Body of pancreas (tissue), 4 donors: ENCODE measurements around the gene GALNTL6. TPM values are rescaled to one million over a fixed set of nuclear protein-coding genes. Genes with fewer than 3 reads are reported as not detected.

Source experiments
- ATAC-seq: fragments of 150-250 bp; one replicate; pipeline ENCODE4 v1.9.1; 2016
- DNase-seq, 4 donors: peaks; one replicate each; pipeline ENCODE4 v3.0.0-alpha.2; 2019
- H3K27ac ChIP-seq, 4 donors: fragments of 200-600 bp; sonication (generic); 1 replicate in 3 of 4; 2 replicates in 1 of 4; pipeline versions ENCODE4 v1.5.1 to v1.6.1; 2016 to 2019; ENCODE audit warnings: mild to moderate bottlenecking in 1 of 4, mixed read lengths in 1 of 4, moderate library complexity in 1 of 4
- H3K27me3 ChIP-seq, 2 donors: fragments of 200-600 bp; sonication (generic); one replicate each; pipeline ENCODE4 v1.6.0; 2016; ENCODE audit warnings: mild to moderate bottlenecking in 1 of 2
- H3K36me3 ChIP-seq, 2 donors: fragments of 200-600 bp; sonication (generic); replicated peaks in 1 of 2; 2 replicates each; pipeline ENCODE4 v1.5.1; 2016; ENCODE audit warnings: low read depth in 2 of 2; ENCODE audit not compliant: insufficient read depth in 1 of 2
- H3K4me1 ChIP-seq: fragments of 200-600 bp; sonication (generic); one replicate; pipeline ENCODE4 v1.6.0; 2016
- H3K4me3 ChIP-seq, 2 donors: fragments of 200-600 bp; sonication (generic); 1 replicate in 1 of 2; 2 replicates in 1 of 2; pipeline ENCODE4 v1.5.1; 2016 to 2019
- H3K9me3 ChIP-seq, 3 donors: fragments of 200-600 bp; sonication (generic); 1 replicate in 2 of 3; 2 replicates in 1 of 3; pipeline ENCODE4 v1.5.1; 2016
- CTCF ChIP-seq, 7 experiments: fragments of 450-650 bp in 4 of 7; fragments of 200-600 bp in 3 of 7; sonication (generic) in 3 of 7; IDR thresholded peaks; one replicate each; pipeline ENCODE4 v1.5.1; 2016 to 2019; ENCODE audit warnings: antibody characterized with exemption in 7 of 7
- POLR2A ChIP-seq, 3 donors: fragments of 450-650 bp; IDR thresholded peaks; one replicate each; pipeline ENCODE4 v1.6.1; 2016; ENCODE audit warnings: antibody characterized with exemption in 3 of 3, mild to moderate bottlenecking in 2 of 3
- WGBS, 2 donors: methylation state at CpG; one replicate each; pipeline ENCODE4 v1.1.5; 2017; 5-methylcytosine and 5-hydroxymethylcytosine counted together
- intact Hi-C: fragments of 100-400 bp; cut with DNase I; formaldehyde crosslinking; loops from one replicate; pipeline ENCODE4 v1.15.1; 2023
- total RNA-seq, 2 donors: library from RNA; depleted of rRNA; stranded (reverse); fragments of >200 nt; gene quantifications; one replicate each; pipeline ENCODE4 v1.1.0, GENCODE V29; 2016

GALNTL6 gene
- total RNA-seq, 2 donors from 2014 or later = 0.26 TPM; not detected in 1

- TF ChIP-seq CTCF (IDR thresholded peaks at IDR 0.05) (no peak), POLR2A (IDR thresholded peaks at IDR 0.05) (no peak)
- no peak overlapping the region for H3K4me3 ChIP-seq
- no peak overlapping the region for H3K27ac ChIP-seq
- H3K27me3 ChIP-seq = no peaks in the 10 kb centered on the region
- no peaks in the 10 kb centered on the region for H3K4me1 ChIP-seq
- intact Hi-C loops = no loop called here
- H3K9me3 ChIP-seq = no peaks in the 10 kb centered on the region
- no peak for ATAC-seq
- WGBS, 2 donors = 77 to 82% methylated on average over 4 of the region's 4 CpGs
- no peaks in the 10 kb centered on the region for H3K36me3 ChIP-seq
- DNase-seq = no peak
These were observed 995.0 kb downstream of the GALNTL6 start for GRCh38 chr4:172808196-172808595.

- intact Hi-C loops = no loop called here
- Histone ChIP-seq H3K27ac (no peak overlapping the region), H3K4me3 (no peak overlapping the region), H3K4me1 (no peaks in the 10 kb centered on the region), H3K27me3 (no peaks in the 10 kb centered on the region), H3K9me3 (no peaks in the 10 kb centered on the region), H3K36me3 (no peaks in the 10 kb centered on the region)
- WGBS, 2 donors = 44 to 51% methylated on average over 7 of the region's 7 CpGs
- no peak for DNase-seq
- no peak for TF ChIP-seq CTCF (IDR thresholded peaks at IDR 0.05)
- no peak for TF ChIP-seq POLR2A (IDR thresholded peaks at IDR 0.05)
- no peak for ATAC-seq
These were observed 996.1 kb downstream of the GALNTL6 start for GRCh38 chr4:172809319-172809718.

GRCh38 chr4:172813359-172813923 is 1000.2 kb downstream of the GALNTL6 start:
- no peaks in the 10 kb centered on the region for H3K36me3 ChIP-seq
- 59 to 62% methylated on average over 11 of the region's 11 CpGs for WGBS, 2 donors
- H3K4me3 ChIP-seq = no peak overlapping the region
- H3K27me3 ChIP-seq = no peaks in the 10 kb centered on the region
- no peak overlapping the region for H3K27ac ChIP-seq
- ATAC-seq (no peak), DNase-seq (no peak)
- H3K4me1 ChIP-seq = peaks cover 6% of the 10 kb centered on the region
- H3K9me3 ChIP-seq = no peaks in the 10 kb centered on the region
- TF ChIP-seq POLR2A (IDR thresholded peaks at IDR 0.05) (no peak), CTCF (IDR thresholded peaks at IDR 0.05) (no peak)
- intact Hi-C loops = no loop called here

GRCh38 chr4:172815499-172816164 is 1002.4 kb downstream of the GALNTL6 start:
- TF ChIP-seq POLR2A (IDR thresholded peaks at IDR 0.05) = no peak
- TF ChIP-seq CTCF (IDR thresholded peaks at IDR 0.05) = no peak
- DNase-seq (no peak), ATAC-seq (no peak)
- peaks cover 6% of the 10 kb centered on the region for H3K4me1 ChIP-seq
- H3K27ac ChIP-seq = no peak overlapping the region
- intact Hi-C loops = no loop called here
- no peaks in the 10 kb centered on the region for H3K36me3 ChIP-seq
- H3K9me3 ChIP-seq = no peaks in the 10 kb centered on the region
- no peak overlapping the region for H3K4me3 ChIP-seq
- no peaks in the 10 kb centered on the region for H3K27me3 ChIP-seq
- WGBS, 2 donors = 36 to 37% methylated on average over 8 of the region's 8 CpGs

- Histone ChIP-seq H3K4me1 (peaks cover 6% of the 10 kb centered on the region), H3K9me3 (no peaks in the 10 kb centered on the region), H3K36me3 (no peaks in the 10 kb centered on the region), H3K27me3 (no peaks in the 10 kb centered on the region), H3K27ac (no peak overlapping the region), H3K4me3 (no peak overlapping the region)
- TF ChIP-seq POLR2A (IDR thresholded peaks at IDR 0.05) (no peak), CTCF (IDR thresholded peaks at IDR 0.05) (no peak)
- ATAC-seq (no peak), DNase-seq (no peak)
- 94 to 100% methylated on average over 1 of the region's 1 CpG for WGBS, 2 donors
- intact Hi-C loops = no loop called here
These were observed 1005.7 kb downstream of the GALNTL6 start for GRCh38 chr4:172818901-172819300.
